Keratinocyte (primary cell): ENCODE results near the gene GP5.

Experiments used
- CTCF ChIP-seq, 3 experiments: IDR thresholded peaks in 1 of 3; conservative IDR thresholded peaks in 1 of 3; optimal IDR thresholded peaks in 1 of 3; 2 replicates in 2 of 3; 3 replicates in 1 of 3; pipeline versions ENCODE3 to v1.5.1; 2011; ENCODE audit warnings: low read length in 3 of 3, mild to moderate bottlenecking in 3 of 3, moderate library complexity in 2 of 3, control low read depth in 1 of 3, inconsistent platforms in 1 of 3; ENCODE audit not compliant: insufficient read depth in 2 of 3; ENCODE audit errors: extremely low read depth in 1 of 3
- EZH2 ChIP-seq: IDR thresholded peaks from one replicate; pipeline ENCODE4 v1.6.1; 2012; ENCODE audit warnings: inconsistent platforms, mild to moderate bottlenecking, low read length, moderate library complexity

- TF ChIP-seq EZH2 (no peak), CTCF (optimal IDR thresholded peaks at IDR 0.05 in 1 of 3, IDR thresholded peaks at IDR 0.05 in 1 of 3, conservative IDR thresholded peaks at IDR 0.05 in 1 of 3; ENCODE audit: extremely low read depth in 1 of 3, insufficient read depth in 2 of 3, low read length in 3 of 3) (no peak)
Observed at GRCh38 chr3:194399166-194399565, at the start of gene GP5.
